HL-60/S4 (cell line): Measurements from ENCODE around the gene ADGRG6.
"Not testable (repeated sequence)": the region's sequence is repeated elsewhere in the genome, so short reads cannot be mapped to it uniquely, and the experiment has no call there.

Experiments
- in situ Hi-C: fragments of 300-500 bp; cut with MboI; formaldehyde crosslinking; loops from 2 replicates; pipeline ENCODE4 v1.14.3; 2022; ENCODE audit warnings: low sequenced_read_pairs

ADGRG6 gene

GRCh38 chr6:142301651-142302391 is at the start of gene ADGRG6:
ADGRG6 (plus strand) TSS chr6:142302007; CDS start chr6:142302330, 323 bp downstream.
- in situ Hi-C loops, result no loop called here

GRCh38 chr6:142254513-142254912 is 47.3 kb upstream of the ADGRG6 start:
- in situ Hi-C loops, result no loop called here

GRCh38 chr6:142255785-142256184 is 46.0 kb upstream of the ADGRG6 start:
- in situ Hi-C loops, result no loop called here

- in situ Hi-C loops, result no loop called here
Observed at GRCh38 chr6:142258305-142258704, 43.5 kb upstream of the ADGRG6 start.

- in situ Hi-C loops, result no loop called here
Observed at GRCh38 chr6:142258757-142259156, 43.0 kb upstream of the ADGRG6 start.

- in situ Hi-C loops, result no loop called here
Observed at GRCh38 chr6:142260748-142261147, 41.1 kb upstream of the ADGRG6 start.

- in situ Hi-C loops, result no loop called here
Observed at GRCh38 chr6:142262231-142262630, 39.6 kb upstream of the ADGRG6 start.

GRCh38 chr6:142265476-142265875 is 36.3 kb upstream of the ADGRG6 start:
- in situ Hi-C loops, result no loop called here

GRCh38 chr6:142266060-142266459 is 35.7 kb upstream of the ADGRG6 start:
- in situ Hi-C loops, result no loop called here

GRCh38 chr6:142271476-142271875 is 30.3 kb upstream of the ADGRG6 start:
- in situ Hi-C loops, result no loop called here

- in situ Hi-C loops, result no loop called here
Observed at GRCh38 chr6:142274656-142275055, 27.2 kb upstream of the ADGRG6 start.

GRCh38 chr6:142275236-142276006 is 26.4 kb upstream of the ADGRG6 start:
- in situ Hi-C loops, result no loop called here

- in situ Hi-C loops, result no loop called here
Observed at GRCh38 chr6:142276256-142276655, 25.6 kb upstream of the ADGRG6 start.

- in situ Hi-C loops, result no loop called here
Observed at GRCh38 chr6:142279350-142280180, 22.2 kb upstream of the ADGRG6 start.

- in situ Hi-C loops, result no loop called here
Observed at GRCh38 chr6:142280265-142280664, 21.5 kb upstream of the ADGRG6 start.

GRCh38 chr6:142280927-142281326 is 20.9 kb upstream of the ADGRG6 start:
- in situ Hi-C loops, result no loop called here

- in situ Hi-C loops, result not testable (repeated sequence)
Observed at GRCh38 chr6:142283138-142283537, 18.7 kb upstream of the ADGRG6 start.

GRCh38 chr6:142284419-142284818 is 17.4 kb upstream of the ADGRG6 start:
- in situ Hi-C loops, result no loop called here

- in situ Hi-C loops, result no loop called here
Observed at GRCh38 chr6:142285235-142286087, 16.3 kb upstream of the ADGRG6 start.

- in situ Hi-C loops, result no loop called here
Observed at GRCh38 chr6:142286088-142286409, 15.8 kb upstream of the ADGRG6 start.

GRCh38 chr6:142289687-142290086 is 12.1 kb upstream of the ADGRG6 start:
- in situ Hi-C loops, result no loop called here
